Measurements from ENCODE around the gene MUSTN1. TPM values are rescaled to one million over a fixed set of nuclear protein-coding genes. Genes with fewer than 3 reads are reported as not detected.

MUSTN1 gene
- total RNA-seq, 1 donor, result 1.4 TPM

DNA sequence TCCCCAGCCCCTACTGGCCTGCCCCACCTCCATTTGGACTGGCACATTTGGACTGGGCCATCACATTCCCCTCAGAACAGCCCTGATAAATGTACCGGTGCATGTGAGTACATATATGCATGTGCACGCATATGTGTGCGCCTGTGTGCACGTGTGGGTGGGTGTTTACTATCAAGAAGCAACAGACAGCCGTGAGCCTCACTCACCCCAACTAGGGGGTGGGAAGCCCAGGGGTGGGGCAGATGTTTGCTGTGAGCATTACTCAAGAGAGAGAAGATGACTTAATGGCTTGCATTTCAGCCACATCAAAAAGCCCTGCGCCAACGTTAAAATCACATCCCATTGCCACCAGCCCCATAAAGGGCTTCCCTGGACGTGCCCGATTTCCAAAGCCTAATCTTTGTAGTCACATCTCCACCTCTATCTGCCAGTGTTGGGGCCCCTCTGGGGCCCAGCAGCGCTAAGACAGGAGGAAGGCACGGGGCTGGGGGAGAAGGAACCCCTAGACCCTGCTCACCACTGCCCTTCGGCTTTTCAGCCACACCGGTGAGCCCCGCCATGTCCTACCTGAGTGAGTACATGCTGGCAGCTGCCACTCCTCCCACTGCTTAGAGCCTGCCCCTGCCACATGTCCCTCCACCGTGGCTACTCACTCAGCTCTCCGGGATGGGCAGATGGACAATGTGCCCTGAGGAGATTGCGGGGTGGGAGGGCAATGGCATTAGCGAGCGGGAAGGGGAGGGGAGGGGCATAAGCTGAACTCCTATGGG is 29.4 kb downstream of the MUSTN1 start:
- no peak for DNase-seq (ENCODE audit: insufficient read length, low spot score, missing footprints)
- H3K27me3 ChIP-seq (ENCODE audit: insufficient read depth, low read length), result peaks cover 5% of the 10 kb centered on the region
- no peak overlapping the region for H2AFZ ChIP-seq (ENCODE audit: low read length)
- no peaks in the 10 kb centered on the region for H3K79me2 ChIP-seq (ENCODE audit: insufficient read depth, low read length)
- no peaks in the 10 kb centered on the region for H3K36me3 ChIP-seq (ENCODE audit: insufficient read depth, low read length)
- H3K4me2 ChIP-seq (ENCODE audit: insufficient read depth, low read length), result no peak overlapping the region
- H4K20me1 ChIP-seq (ENCODE audit: insufficient read depth, low read length), result no peaks in the 10 kb centered on the region
- H3K9me3 ChIP-seq (ENCODE audit: low read depth, low read length), result no peaks in the 10 kb centered on the region
- no peak overlapping the region for H3K27ac ChIP-seq (ENCODE audit: low read depth, low read length)
- TF ChIP-seq, protein P1, sequence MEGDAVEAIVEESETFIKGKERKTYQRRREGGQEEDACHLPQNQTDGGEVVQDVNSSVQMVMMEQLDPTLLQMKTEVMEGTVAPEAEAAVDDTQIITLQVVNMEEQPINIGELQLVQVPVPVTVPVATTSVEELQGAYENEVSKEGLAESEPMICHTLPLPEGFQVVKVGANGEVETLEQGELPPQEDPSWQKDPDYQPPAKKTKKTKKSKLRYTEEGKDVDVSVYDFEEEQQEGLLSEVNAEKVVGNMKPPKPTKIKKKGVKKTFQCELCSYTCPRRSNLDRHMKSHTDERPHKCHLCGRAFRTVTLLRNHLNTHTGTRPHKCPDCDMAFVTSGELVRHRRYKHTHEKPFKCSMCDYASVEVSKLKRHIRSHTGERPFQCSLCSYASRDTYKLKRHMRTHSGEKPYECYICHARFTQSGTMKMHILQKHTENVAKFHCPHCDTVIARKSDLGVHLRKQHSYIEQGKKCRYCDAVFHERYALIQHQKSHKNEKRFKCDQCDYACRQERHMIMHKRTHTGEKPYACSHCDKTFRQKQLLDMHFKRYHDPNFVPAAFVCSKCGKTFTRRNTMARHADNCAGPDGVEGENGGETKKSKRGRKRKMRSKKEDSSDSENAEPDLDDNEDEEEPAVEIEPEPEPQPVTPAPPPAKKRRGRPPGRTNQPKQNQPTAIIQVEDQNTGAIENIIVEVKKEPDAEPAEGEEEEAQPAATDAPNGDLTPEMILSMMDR (IDR thresholded peaks at IDR 0.05; ENCODE audit: extremely low read depth, low read depth, low read length), result no peak
- peaks cover 3% of the 10 kb centered on the region for H3K4me1 ChIP-seq (ENCODE audit: insufficient read depth, low read length)
- no peak overlapping the region for H3K4me3 ChIP-seq (ENCODE audit: insufficient read depth, low read length)

DNA sequence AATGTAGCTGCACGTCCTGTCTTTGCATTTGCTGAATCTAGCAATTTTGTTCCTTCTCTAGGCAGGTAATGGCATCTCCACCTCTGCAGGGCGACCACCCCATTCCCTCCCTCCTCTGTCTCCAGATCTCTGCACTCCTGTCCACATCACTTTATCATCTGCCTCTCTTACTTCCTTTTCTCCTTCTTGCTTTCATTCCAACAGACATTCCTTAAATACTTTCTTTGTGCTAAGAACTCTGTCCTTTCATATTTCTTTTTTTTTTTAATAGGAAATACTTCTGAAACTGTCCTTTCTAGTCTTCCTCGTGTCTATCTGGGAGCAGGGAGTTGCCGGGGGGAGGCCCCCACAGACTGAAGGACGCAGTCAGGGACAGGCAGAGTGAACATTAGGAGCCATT is 33.0 kb downstream of the MUSTN1 start:
- H3K9me3 ChIP-seq (ENCODE audit: low read depth, low read length), result no peaks in the 10 kb centered on the region
- H3K4me3 ChIP-seq (ENCODE audit: insufficient read depth, low read length), result no peak overlapping the region
- no peaks in the 10 kb centered on the region for H3K36me3 ChIP-seq (ENCODE audit: insufficient read depth, low read length)
- H3K4me2 ChIP-seq (ENCODE audit: insufficient read depth, low read length), result no peak overlapping the region
- TF ChIP-seq, protein P1 (IDR thresholded peaks at IDR 0.05; ENCODE audit: extremely low read depth, low read depth, low read length), result no peak
- H3K27me3 ChIP-seq (ENCODE audit: insufficient read depth, low read length), result no peaks in the 10 kb centered on the region
- H2AFZ ChIP-seq (ENCODE audit: low read length), result no peak overlapping the region
- no peaks in the 10 kb centered on the region for H4K20me1 ChIP-seq (ENCODE audit: insufficient read depth, low read length)
- DNase-seq (ENCODE audit: insufficient read length, low spot score, missing footprints), result no peak
- H3K4me1 ChIP-seq (ENCODE audit: insufficient read depth, low read length), result peaks cover 3% of the 10 kb centered on the region
- no peak overlapping the region for H3K27ac ChIP-seq (ENCODE audit: low read depth, low read length)
- no peaks in the 10 kb centered on the region for H3K79me2 ChIP-seq (ENCODE audit: insufficient read depth, low read length)

DNA sequence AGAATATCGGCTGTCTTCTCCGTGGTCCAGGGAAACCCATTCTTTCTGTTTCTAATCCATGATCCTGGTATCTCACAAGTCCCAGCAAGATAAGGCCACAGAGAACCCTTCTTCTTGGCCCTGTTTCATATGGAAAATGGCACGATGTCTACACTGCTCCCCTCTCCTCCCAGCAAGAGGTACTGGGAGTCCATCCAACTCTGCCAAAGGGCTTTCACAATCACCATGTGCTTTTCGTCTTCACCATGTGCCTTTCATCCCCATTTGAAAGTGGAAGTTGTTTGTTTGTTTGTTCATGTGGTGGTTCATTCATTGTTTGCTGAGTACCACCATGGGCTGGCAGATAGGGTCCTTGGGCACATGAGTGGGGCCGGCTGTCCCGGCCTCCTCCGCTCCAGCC is 34.7 kb downstream of the MUSTN1 start:
- Histone ChIP-seq H2AFZ (ENCODE audit: low read length) (no peak overlapping the region), H3K27me3 (ENCODE audit: insufficient read depth, low read length) (no peaks in the 10 kb centered on the region), H3K9me3 (ENCODE audit: low read depth, low read length) (no peaks in the 10 kb centered on the region), H3K79me2 (ENCODE audit: insufficient read depth, low read length) (no peaks in the 10 kb centered on the region), H3K4me2 (ENCODE audit: insufficient read depth, low read length) (no peak overlapping the region), H3K27ac (ENCODE audit: low read depth, low read length) (no peak overlapping the region), H3K4me3 (ENCODE audit: insufficient read depth, low read length) (no peak overlapping the region), H3K36me3 (ENCODE audit: insufficient read depth, low read length) (no peaks in the 10 kb centered on the region), H3K4me1 (ENCODE audit: insufficient read depth, low read length) (peaks cover 3% of the 10 kb centered on the region), H4K20me1 (ENCODE audit: insufficient read depth, low read length) (no peaks in the 10 kb centered on the region)
- TF ChIP-seq, protein P1 (IDR thresholded peaks at IDR 0.05; ENCODE audit: extremely low read depth, low read depth, low read length), result no peak
- DNase-seq (ENCODE audit: insufficient read length, low spot score, missing footprints), result peak; percentile 73

DNA sequence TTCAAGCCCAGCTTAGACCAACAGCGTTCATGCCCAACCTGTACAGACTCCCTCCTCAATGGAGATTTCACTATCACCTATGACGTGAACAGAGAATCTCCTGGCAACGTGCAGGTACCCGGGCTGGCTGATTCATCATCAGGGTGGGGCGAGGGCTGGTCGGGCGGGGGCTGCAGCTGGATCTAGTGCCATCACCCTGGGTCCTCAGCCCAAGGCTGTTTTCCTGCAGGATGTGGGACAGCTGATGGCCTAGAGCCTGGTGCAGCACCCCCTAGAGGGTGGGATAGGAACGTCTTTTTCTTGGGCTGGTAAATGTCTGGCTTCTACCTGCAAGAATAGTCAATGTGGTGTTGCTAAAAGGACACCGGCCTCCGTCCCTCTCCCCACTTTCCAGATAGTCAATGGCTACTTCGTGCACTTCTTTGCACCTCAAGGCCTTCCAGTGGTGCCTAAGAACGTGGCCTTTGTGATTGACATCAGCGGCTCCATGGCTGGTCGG is 35.8 kb downstream of the MUSTN1 start:
- Histone ChIP-seq H3K4me2 (ENCODE audit: insufficient read depth, low read length) (no peak overlapping the region), H2AFZ (ENCODE audit: low read length) (no peak overlapping the region), H3K36me3 (ENCODE audit: insufficient read depth, low read length) (no peaks in the 10 kb centered on the region), H3K9me3 (ENCODE audit: low read depth, low read length) (no peaks in the 10 kb centered on the region), H3K79me2 (ENCODE audit: insufficient read depth, low read length) (no peaks in the 10 kb centered on the region), H4K20me1 (ENCODE audit: insufficient read depth, low read length) (no peaks in the 10 kb centered on the region), H3K27me3 (ENCODE audit: insufficient read depth, low read length) (no peaks in the 10 kb centered on the region), H3K4me1 (ENCODE audit: insufficient read depth, low read length) (peaks cover 3% of the 10 kb centered on the region), H3K27ac (ENCODE audit: low read depth, low read length) (no peak overlapping the region), H3K4me3 (ENCODE audit: insufficient read depth, low read length) (no peak overlapping the region)
- DNase-seq (ENCODE audit: insufficient read length, low spot score, missing footprints), result peak; percentile 92
- TF ChIP-seq, protein P1 (IDR thresholded peaks at IDR 0.05; ENCODE audit: extremely low read depth, low read depth, low read length), result peak; percentile 48

All from osteoblast (primary cell).